Limb (tissue), 2 donors: ENCODE results near the gene RHOBTB3.

Experiments
- DNase-seq, 2 donors: peaks; one replicate each; pipeline ENCODE4 v3.0.0-alpha.2; 2016; ENCODE audit errors: extremely low spot score in 2 of 2

Gene RHOBTB3

DNA sequence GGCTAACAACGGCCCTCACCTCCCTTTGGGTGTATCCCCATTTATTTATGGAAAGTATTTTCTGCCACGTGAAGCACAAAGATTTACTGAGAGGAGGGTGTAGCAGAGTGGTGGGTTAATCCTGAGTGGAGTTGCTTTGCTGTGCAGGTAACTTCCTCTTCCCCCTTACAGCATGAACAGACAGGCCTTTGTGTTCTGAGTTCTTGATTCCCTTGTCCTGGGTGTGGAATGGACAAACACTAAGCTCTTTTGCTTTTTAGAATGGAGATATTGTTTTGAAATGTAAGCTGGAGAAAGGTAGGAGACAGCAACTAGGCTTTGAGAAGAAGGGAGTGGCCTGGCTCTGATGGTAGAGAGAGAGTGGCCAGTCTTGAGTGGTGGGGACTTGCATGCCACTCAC, 108.5 kb downstream of the RHOBTB3 start:
- no peak for DNase-seq

DNA sequence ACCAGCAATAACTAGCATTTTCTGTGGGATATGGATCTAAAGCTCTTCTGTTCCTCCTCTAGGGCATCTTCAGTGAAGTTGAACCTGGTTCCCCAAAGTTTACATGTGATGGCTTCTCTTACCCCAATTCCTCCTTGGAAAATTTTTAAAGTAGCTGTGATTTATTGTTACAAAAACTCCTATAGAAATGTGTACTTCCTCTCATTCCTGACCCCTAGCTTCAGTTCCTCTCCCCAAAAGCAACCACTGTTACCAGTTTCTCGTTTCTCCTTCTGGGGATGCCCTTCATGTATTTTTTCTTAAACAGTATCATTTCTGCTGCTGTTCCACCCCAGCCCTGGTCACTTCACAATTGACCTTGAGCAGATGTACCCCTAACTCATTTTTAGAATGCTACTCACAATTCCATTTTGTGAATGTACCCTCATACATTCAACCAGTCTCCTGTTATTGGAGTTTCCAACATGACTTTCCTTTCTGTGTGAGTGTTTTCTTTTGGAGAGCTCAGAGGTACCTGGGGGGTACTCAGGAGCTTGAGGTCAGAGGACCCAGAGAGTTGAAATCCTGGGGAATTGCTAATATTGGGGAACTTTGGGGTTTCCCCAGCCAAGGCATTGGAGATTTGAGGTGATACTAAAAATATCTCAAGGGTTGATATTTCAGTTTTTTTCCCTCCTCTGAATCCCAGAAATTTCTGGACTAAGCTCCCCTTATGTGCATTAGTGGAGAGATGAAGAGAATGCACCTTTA, 110.0 kb downstream of the RHOBTB3 start:
- no peak for DNase-seq

DNA sequence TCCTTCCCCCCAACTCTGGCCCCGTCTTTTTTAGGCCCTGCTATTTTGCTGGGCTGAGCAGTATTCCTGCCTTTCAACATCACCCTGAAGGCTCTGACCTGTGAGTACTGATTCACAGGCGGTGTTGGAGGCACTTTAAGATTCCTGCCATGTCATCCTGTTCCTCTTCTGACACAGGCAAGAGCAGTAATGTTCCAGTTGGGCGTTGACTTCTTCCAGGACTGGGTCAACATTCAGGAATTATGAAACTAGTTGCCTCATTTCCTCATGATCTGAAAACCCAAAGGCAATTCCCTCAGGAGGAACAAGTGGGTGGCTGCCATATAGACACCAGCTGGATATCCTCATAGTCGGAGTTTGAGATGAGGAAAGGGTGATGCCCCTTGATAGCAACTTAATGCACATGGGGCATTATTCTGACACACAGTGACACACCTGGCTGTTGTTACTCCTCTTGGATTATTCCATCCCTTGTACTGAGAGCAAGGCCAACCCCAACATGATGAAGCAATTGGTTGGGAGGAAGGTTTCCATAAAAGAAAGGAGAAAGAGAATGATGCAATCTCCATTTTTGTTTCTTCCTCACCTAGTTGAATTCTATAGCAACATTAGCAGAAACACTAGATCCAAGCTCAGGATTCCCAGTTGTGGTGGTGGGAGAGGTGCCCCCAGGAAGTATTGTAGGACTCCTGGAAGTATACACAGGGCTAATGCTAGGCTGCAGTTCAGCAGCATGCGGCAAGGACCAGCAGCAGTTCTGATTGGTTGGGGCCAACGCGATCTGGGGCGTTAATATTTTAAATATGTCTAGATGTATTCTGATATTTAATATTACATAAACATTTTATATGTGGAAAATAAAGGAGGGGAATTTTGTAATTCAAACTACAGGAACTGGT, 111.0 kb downstream of the RHOBTB3 start:
- no peak for DNase-seq

DNA sequence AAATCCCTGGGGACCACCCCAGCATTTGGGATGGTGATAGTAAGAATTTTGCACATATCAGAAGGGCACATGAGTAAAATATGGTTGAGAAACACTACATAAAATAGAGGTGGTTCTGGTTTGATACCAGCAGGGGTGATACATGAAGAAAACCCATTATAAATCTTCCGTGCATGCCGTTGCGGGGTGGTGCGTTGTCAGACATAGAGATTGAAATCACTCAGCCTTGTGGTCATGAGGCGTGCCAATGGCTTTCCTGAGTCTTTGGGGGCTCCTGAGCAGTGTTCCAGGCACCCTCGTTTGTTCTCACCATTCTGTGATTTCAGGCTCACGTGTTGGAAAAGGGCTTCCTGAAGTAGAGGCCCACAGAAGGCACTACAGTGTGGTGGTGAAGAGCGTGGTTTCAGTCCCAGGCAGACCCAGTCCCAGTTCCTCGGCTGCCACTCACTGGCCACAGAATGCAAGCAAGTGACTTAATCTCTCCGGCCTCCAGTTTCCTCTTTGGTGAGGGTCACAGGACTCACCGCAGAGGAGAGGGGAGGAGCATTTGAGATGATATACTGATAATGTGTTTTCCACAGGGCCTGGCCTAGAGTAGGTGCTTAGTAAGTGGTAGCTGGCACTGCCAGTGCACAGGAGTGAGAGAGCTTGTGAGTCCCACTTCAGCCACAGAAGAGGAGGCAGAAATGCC, 111.9 kb downstream of the RHOBTB3 start:
- DNase-seq: no peak

DNA sequence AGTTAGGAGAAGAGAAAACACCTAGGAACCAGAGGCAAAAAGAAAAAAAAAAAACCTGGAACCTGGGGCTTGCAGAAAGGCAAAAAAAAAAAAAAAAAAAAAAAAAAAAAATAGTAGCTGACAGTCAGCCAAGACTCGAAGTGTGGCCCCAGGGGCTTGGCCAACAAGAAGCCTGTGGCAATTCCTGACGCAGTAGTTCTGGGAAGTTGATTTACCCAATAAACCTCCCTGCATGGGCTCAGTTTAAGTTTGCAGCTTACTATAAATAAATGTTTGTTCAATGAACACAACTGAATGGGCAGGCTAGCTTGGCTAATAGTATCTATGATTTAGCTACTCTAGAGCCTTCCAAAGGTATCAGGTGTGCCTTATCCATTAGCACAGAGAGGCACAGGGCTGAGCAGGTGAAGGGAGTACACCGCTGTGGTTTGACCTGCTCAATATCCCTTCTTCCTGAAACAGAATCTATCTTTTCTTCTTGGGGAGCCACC, 112.6 kb downstream of the RHOBTB3 start:
- DNase-seq: no peak

DNA sequence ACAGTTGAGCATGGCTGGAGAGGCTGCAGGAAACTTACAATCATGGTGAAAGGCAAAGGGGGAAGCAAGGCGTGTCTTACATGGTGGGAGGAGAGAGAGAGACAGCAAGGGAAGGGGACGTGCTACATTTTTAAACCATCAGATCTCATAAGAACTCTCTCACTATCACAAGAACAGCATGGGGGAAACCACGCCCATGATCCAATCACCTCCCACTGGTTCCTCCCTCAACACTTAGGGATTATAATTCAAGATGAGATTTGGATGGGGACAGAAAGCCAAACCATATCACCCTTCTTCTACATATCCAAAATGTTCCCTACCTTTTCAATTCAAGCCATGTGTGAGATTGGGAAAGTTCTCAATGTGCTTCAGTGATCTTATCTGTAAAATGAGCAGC, 114.3 kb downstream of the RHOBTB3 start:
- no peak for DNase-seq
